Fibroblast of upper back skin (primary cell): ENCODE measurements around the gene YBX1.
"Not testable (repeated sequence)": the region's sequence is repeated elsewhere in the genome, so short reads cannot be mapped to it uniquely, and the experiment has no call there.

ENCODE experiments used
- DNase-seq: peaks from one replicate; pipeline ENCODE4 v3.0.0-alpha.2; 2013

The YBX1 gene

DNA sequence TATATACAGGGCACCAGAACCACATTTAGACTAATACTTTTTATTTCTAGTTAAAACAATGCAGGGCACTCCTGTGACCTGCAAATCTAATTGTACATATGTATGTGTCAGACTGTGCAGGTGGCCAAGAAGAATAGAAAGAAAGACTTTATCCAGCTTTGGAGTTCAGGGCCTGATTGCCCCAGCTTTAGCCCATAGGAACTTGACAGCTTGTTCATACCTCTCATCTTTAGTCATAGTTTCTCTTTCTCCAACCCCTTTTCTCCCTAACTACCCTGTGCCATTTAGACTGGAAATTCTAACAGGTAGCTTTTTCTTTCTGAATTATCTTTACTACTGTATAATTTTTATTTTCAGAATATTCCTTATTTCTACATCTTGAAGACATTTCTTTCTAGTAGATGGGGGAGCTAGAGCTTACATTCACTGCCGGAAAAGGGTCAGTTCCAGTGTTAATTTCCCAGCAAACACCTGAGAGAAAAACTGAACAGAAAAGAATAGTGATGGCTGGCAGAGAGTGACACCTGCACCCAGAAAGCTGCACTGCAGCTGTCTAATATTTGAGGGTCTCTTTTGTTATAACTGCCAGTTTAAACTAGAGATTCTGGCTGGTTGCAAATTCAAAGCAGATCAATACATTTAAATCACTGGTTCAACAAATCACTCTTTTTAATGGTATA, 8.4 kb downstream of the YBX1 start:
- no peak for DNase-seq

- no peak for DNase-seq
Observed at GRCh38 chr1:42691157-42691498, 8.9 kb downstream of the YBX1 start.

- no peak for DNase-seq
Observed at GRCh38 chr1:42692461-42692860, 10.2 kb downstream of the YBX1 start.

GRCh38 chr1:42692911-42693310, 10.7 kb downstream of the YBX1 start:
- DNase-seq, result no peak

- no peak for DNase-seq
Observed at GRCh38 chr1:42698081-42698813, 16.0 kb downstream of the YBX1 start.

DNA sequence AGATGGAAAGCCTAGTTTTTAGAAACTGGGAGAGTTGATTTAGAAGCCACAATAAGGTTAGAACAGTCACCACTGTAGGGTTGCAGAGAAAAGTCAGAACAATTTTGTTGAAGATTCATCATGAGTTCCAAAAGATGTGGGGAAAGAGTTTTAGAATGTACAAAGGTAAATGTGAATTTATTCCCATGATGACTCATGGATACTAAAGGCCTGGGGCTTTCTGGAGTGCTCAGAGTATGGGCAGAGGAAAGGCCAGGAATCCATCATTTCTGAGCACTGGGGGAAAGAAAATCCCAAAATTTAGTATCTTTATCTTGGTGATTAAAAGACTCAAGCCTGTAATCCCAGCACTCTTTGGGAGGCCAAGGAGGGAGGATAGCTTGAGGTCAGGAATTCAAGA, 17.8 kb downstream of the YBX1 start:
- no peak for DNase-seq

GRCh38 chr1:42703888-42704464, 21.8 kb downstream of the YBX1 start:
- no peak for DNase-seq

GRCh38 chr1:42712808-42713207, 30.6 kb downstream of the YBX1 start:
- not testable (repeated sequence) for DNase-seq

DNA sequence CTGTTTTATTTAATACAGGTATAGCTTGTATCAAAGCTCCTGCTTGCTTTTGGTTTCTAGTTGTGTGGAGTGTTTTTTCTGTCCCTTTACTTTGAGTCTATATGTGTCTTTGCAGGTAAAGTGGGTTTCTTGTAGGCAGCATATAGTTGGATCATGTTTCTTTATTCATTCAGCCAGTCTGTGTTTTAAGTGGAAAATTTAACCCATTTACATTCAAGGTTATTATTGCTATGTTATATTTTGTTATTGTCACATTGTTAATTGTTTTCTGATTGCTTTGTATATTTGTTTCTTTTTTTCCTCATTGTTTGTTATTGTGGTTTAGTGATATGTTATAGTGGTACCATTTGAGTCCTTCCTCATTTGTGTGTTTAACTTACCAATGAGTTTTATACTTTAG, 31.1 kb downstream of the YBX1 start:
- no peak for DNase-seq

- not testable (repeated sequence) for DNase-seq
Observed at GRCh38 chr1:42714441-42714840, 32.2 kb downstream of the YBX1 start.

- DNase-seq, result no peak
Observed at GRCh38 chr1:42720868-42721267, 38.6 kb downstream of the YBX1 start.

DNA sequence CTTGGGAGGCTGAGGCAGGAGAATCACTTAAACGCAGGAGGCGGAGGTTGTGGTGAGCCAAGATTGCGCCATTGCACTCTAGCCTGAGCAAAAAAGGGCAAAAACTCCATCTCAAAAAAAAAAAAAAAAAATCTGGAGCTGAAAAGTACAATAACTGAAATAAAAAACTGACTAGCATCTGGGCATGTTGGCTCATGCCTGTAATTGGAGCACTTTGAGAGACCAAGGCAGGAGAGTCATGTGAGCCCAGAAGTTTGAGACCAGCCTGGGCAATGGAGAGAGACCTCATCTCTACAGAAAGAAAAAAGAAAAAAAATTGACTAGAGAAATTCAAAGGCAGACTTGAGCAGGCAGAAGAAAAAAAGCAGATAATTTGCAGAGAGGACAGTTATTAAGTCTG, 39.7 kb downstream of the YBX1 start:
- DNase-seq, result no peak

DNA sequence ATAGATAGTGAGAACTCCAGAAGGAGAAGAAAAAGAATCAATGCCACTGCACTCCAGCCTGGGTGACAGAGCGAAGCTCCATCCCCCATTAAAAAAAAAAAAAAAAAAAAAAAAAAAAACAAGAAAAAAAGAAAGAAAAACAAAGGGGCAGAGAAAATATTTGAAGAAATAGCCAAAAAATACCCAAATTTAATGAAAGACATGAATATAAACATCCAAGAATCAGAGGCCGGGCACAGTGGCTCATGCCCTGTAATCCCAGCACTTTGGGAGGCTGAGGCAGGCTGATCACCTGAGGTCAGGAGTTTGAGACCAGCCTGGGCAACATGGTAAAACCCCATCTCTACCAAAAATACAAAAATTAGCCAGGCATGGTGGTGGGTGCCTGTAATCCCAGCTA, 40.2 kb downstream of the YBX1 start:
- not testable (repeated sequence) for DNase-seq

DNA sequence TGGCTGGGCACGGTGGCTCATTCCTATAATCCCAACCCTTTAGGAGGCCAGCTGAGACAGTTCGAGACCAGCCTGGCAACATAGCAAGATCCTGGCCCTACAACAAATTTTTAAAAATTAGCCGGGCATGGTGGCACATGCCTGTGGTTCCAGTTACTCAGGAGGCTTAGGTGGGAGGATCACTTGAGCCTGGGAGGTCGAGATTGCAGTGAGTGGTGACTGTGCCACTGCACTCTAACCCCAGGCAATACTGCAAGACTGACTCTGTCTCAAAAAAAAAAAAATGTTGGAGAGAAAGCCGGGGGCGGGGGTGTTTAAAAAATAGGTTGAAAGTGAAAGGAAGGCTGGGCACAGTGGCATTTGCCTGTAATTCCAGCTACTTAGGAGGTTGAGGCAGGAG, 41.3 kb downstream of the YBX1 start:
- no peak for DNase-seq

- not testable (repeated sequence) for DNase-seq
Observed at GRCh38 chr1:42725820-42726219, 43.6 kb downstream of the YBX1 start.

- no peak for DNase-seq
Observed at GRCh38 chr1:42730002-42730401, 47.8 kb downstream of the YBX1 start.

DNA sequence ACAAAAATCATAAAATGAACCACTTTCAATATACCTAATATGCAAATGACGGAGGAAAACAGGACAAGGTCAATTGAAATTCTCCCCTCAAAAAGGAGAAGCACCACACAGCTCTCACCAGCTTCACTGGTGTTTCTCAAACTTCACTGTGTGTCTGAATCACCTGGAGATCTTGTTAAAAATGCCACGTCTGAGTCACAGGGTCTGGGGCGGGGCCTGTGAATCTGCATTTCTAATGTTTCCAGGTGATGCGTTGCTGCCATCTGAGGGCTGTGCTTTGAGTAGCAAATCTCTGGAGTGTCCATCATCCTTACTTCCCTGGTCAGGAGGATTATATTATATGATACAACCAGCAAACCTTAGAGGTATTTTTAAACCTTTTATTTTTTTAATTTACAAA, 48.8 kb downstream of the YBX1 start:
- no peak for DNase-seq

DNA sequence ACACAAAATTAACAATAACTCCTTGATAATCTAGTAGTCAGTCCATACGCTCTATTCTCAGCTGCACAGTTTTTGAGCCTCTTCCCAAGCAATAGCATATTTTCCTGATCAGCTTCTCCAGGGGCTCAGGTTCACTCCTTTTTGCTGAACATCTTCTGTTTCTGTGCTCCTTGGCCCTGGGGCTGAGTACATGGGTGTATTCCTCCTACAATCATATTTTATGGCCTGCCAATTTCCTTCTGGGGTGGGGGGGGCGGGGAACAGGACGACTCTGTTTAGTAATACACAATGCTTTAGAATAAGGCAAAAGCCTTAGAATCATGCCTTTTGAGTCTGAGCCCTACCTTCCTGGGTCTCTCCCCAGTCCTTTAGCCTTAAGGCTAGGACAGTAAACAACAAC, 49.4 kb downstream of the YBX1 start:
- DNase-seq, result no peak

DNA sequence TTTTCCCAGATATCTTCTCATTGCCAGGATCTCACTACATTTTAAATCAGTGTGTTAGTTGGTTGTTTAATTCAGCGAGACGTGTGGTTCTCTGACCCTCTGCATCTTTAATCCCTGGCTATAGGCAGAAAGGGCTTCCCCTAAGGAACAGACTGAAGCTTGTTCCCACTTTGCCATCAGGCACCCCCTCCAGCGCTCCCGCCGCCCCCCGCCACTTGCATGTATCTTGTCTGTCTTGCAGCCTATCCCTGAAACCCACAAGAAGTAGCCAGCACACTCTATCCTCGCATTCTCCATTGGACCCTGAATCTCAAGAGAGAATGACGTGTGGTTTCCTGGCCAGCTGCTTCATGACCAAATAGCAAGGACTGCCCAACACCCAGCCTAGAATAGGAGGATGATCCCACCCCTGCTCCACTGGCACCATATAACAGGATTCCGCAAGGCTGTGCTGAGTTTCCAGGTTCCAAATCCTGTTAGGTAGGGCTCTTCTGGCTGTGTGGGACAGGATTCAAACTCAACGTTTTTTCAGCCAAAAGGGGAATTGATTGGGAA, 50.0 kb downstream of the YBX1 start:
- DNase-seq, result peak; percentile 15

DNA sequence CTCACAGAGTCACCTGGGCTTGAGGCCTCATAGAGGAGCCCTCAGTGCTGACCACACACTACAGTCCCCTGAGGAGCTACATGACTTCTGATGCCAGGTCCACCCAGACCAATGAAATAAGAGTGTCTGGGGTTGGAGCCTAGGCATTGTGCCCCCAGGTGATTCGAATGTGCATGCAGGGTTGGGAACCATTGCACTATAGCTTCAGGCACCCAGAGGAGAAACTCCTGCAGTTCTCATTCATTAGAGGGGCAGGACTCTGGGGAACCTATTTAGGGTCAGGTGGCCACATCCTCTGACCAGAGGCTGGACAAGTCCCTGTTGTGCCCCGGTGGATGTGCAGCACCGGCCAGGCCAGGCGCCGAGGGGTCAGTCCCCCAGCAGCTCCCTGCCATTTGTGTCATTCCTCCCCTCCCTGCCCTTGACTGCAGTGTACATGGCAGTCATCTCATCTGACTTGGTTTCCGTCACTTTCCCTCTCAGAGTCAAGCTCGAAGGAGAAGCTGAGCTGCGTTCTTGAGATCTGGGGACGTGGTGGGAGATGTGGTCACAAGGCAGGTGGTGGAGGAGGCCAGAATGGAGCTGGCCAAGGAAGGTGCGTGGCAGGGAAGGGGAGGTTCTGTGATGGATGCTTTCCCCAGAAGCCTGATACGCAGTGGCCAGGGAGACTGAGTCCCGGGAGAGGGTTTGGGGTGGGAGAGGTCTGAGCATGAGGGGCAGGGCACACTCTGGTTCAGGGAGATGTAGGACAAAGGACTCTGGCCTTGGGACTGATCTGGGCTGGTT, 51.4 kb downstream of the YBX1 start:
- no peak for DNase-seq

- DNase-seq, result no peak
Observed at GRCh38 chr1:42734201-42735035, 52.2 kb downstream of the YBX1 start.

DNA sequence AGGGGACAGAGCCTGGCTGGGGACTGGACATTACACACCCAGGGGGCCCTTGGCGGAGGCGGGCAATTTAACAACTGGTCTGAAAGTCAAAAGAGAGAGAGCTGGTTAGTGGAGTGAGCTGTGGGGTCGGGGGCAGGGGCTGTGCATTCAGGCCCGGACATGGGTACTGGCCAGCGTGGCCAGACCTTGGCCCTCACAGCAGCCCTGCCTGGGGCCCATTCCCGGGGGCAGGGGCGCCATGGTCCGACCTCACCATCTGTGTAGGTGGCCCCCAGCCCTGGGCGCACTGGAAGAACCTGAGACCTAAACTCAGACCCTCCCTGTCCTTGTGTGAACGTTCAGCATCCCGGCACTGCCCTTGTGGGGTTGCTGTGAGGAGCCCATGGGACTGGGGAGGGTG, 52.8 kb downstream of the YBX1 start:
- no peak for DNase-seq
